C4-2B (cell line): ENCODE measurements around the gene B3GAT1.

Experiments used
- CTCF ChIP-seq: fragments of 450-650 bp; conservative IDR thresholded peaks from 2 replicates; pipeline ENCODE4 v1.5.1; 2017; ENCODE audit warnings: mild to moderate bottlenecking
- ZFX ChIP-seq: fragments of 450-650 bp; IDR thresholded peaks from 2 replicates; pipeline ENCODE4 v1.6.1; 2017

- TF ChIP-seq CTCF (no peak), ZFX (no peak)
Observed at GRCh38 chr11:134452838-134453155, 40.8 kb upstream of the B3GAT1 start.
